GM23248 (cell line): ENCODE measurements around the gene IFI27L1. TPM values are rescaled to one million over a fixed set of nuclear protein-coding genes. Genes with fewer than 3 reads are reported as not detected.

Experiments
- DNase-seq: peaks from one replicate; pipeline ENCODE4 v3.0.0-alpha.2; 2015
- H2AFZ ChIP-seq: fragments of 200-600 bp; sonication (generic); 2 replicates; pipeline ENCODE4 v1.6.1; 2016; ENCODE audit warnings: antibody characterized with exemption
- H3F3A ChIP-seq: fragments of 200-600 bp; sonication (generic); 2 replicates; pipeline ENCODE4 v1.6.1; 2016; ENCODE audit warnings: mild to moderate bottlenecking, antibody characterized with exemption, mixed run types; ENCODE audit not compliant: insufficient read depth
- H3K27ac ChIP-seq: fragments of 200-600 bp; sonication (generic); 2 replicates; pipeline ENCODE4 v1.5.1; 2016; ENCODE audit warnings: mild to moderate bottlenecking
- H3K27me3 ChIP-seq: fragments of 200-600 bp; sonication (generic); replicated peaks from 2 replicates; pipeline ENCODE4 v1.6.1; 2016; ENCODE audit warnings: mild to moderate bottlenecking; ENCODE audit not compliant: insufficient read depth
- H3K36me3 ChIP-seq: fragments of 200-600 bp; sonication (generic); 2 replicates; pipeline ENCODE4 v1.6.1; 2016; ENCODE audit warnings: low read depth, mild to moderate bottlenecking
- H3K4me1 ChIP-seq: fragments of 200-600 bp; sonication (generic); 2 replicates; pipeline ENCODE4 v1.6.1; 2016; ENCODE audit warnings: mild to moderate bottlenecking; ENCODE audit not compliant: insufficient read depth
- H3K4me2 ChIP-seq: fragments of 200-600 bp; sonication (generic); one replicate; pipeline ENCODE4 v1.6.1; 2016; ENCODE audit warnings: mild to moderate bottlenecking; ENCODE audit not compliant: unreplicated experiment
- H3K4me3 ChIP-seq: fragments of 200-600 bp; sonication (generic); 2 replicates; pipeline ENCODE4 v1.5.1; 2016; ENCODE audit warnings: mild to moderate bottlenecking
- H3K79me2 ChIP-seq: fragments of 200-600 bp; sonication (generic); 2 replicates; pipeline ENCODE4 v1.6.1; 2016; ENCODE audit warnings: mild to moderate bottlenecking; ENCODE audit not compliant: insufficient read depth
- H3K9ac ChIP-seq: fragments of 200-600 bp; sonication (generic); 2 replicates; pipeline ENCODE4 v1.6.1; 2016; ENCODE audit warnings: mild to moderate bottlenecking
- H3K9me2 ChIP-seq: fragments of 200-600 bp; sonication (generic); 2 replicates; pipeline ENCODE4 v1.6.1; 2016; ENCODE audit warnings: mixed run types, mild to moderate bottlenecking, moderate library complexity; ENCODE audit not compliant: insufficient read depth
- H3K9me3 ChIP-seq: fragments of 200-600 bp; sonication (generic); one replicate; pipeline ENCODE4 v1.6.1; 2017; ENCODE audit warnings: low read depth
- H4K20me1 ChIP-seq: fragments of 200-600 bp; sonication (generic); 2 replicates; pipeline ENCODE4 v1.6.0; 2016; ENCODE audit not compliant: insufficient read depth
- EZH2 ChIP-seq: fragments of 200-600 bp; sonication (generic); IDR thresholded peaks from 2 replicates; pipeline ENCODE4 v1.6.1; 2018; ENCODE audit warnings: antibody characterized with exemption, mild to moderate bottlenecking; ENCODE audit not compliant: insufficient read depth, poor library complexity, severe bottlenecking
- EZH2phosphoT487 ChIP-seq: fragments of 200-600 bp; sonication (generic); IDR thresholded peaks from 2 replicates; pipeline ENCODE4 v1.6.1; 2018; ENCODE audit warnings: antibody characterized with exemption, moderate library complexity, mild to moderate bottlenecking, low read depth; ENCODE audit not compliant: insufficient read depth
- WGBS, 2 experiments: methylation state at CpG; one replicate each; pipeline ENCODE4 v1.1.6; 2015 to 2017; ENCODE audit warnings: low lambda C conversion rate in 2 of 2, low coverage in 1 of 2; ENCODE audit errors: missing lambda C conversion rate in 2 of 2; 5-methylcytosine and 5-hydroxymethylcytosine counted together
- in situ Hi-C: fragments of 300-500 bp; cut with MboI; formaldehyde crosslinking; loops from 2 replicates; pipeline ENCODE4 v1.15.0; 2020
- polyA plus RNA-seq: library from polyadenylated mRNA; unstranded; fragments of >200 nt; fragmentation: Nextera tagmentation; extraction: Ambion mirVana; gene quantifications from 2 replicates; pipeline ENCODE4 v1.2.1, GENCODE V29; 2016
- total RNA-seq: library from RNA; depleted of rRNA; stranded (reverse); fragments of >200 nt; shearing (Covaris generic); gene quantifications from 2 replicates; pipeline ENCODE4 v1.2.3, GENCODE V29; 2014

Gene IFI27L1
- total and polyA plus RNA-seq, 2 experiments from 2014 or later, result 13.5 to 32.6 TPM

GRCh38 chr14:94124582-94125377 lies 43.7 kb downstream of the IFI27L1 start:
- H3K9me3 ChIP-seq, result no peaks in the 10 kb centered on the region
- in situ Hi-C loops, result loop anchor here (25.0 kb wide), 1 partner anchor 462 kb away; no protein-coding TSS in a partner anchor
- H2AFZ ChIP-seq, result no peak overlapping the region
- no peaks in the 10 kb centered on the region for H3K9me2 ChIP-seq
- H3K27ac ChIP-seq, result no peak overlapping the region
- H3K4me2 ChIP-seq, result no peak overlapping the region
- peaks cover 12% of the 10 kb centered on the region for H3F3A ChIP-seq
- H3K27me3 ChIP-seq, result no peaks in the 10 kb centered on the region
- H3K4me1 ChIP-seq, result peaks cover 20% of the 10 kb centered on the region
- 82 to 83% methylated on average over 9 of the region's 9 CpGs for WGBS, 2 experiments
- H4K20me1 ChIP-seq, result no peaks in the 10 kb centered on the region
- no peak for DNase-seq
- peaks cover 6% of the 10 kb centered on the region; the same call in 1 of the 2 replicates for H3K79me2 ChIP-seq
- H3K9ac ChIP-seq, result no peak overlapping the region
- TF ChIP-seq EZH2 (no peak), EZH2phosphoT487 (no peak)
- H3K36me3 ChIP-seq, result no peaks in the 10 kb centered on the region
- no peak overlapping the region for H3K4me3 ChIP-seq

GRCh38 chr14:94125659-94126418 lies 44.7 kb downstream of the IFI27L1 start:
- Histone ChIP-seq H3K4me2 (no peak overlapping the region), H2AFZ (no peak overlapping the region), H3K27me3 (no peaks in the 10 kb centered on the region), H4K20me1 (no peaks in the 10 kb centered on the region), H3K36me3 (no peaks in the 10 kb centered on the region), H3F3A (peaks cover 18% of the 10 kb centered on the region), H3K4me1 (peaks cover 16% of the 10 kb centered on the region), H3K9me2 (no peaks in the 10 kb centered on the region), H3K4me3 (no peak overlapping the region), H3K27ac (no peak overlapping the region), H3K9ac (no peak overlapping the region), H3K79me2 (peaks cover 6% of the 10 kb centered on the region; the same call in 1 of the 2 replicates), H3K9me3 (no peaks in the 10 kb centered on the region)
- TF ChIP-seq EZH2phosphoT487 (no peak), EZH2 (no peak)
- in situ Hi-C loops, result loop anchor here (25.0 kb wide), 1 partner anchor 464 kb away; no protein-coding TSS in a partner anchor
- WGBS, 2 experiments, result 87 to 89% methylated on average over 6 of the region's 6 CpGs
- DNase-seq, result no peak

GRCh38 chr14:94126419-94126677 lies 45.2 kb downstream of the IFI27L1 start:
- Histone ChIP-seq H3K4me3 (no peak overlapping the region), H3K27ac (no peak overlapping the region), H2AFZ (no peak overlapping the region), H3K9me3 (no peaks in the 10 kb centered on the region), H3K4me1 (peaks cover 11% of the 10 kb centered on the region), H3K9me2 (no peaks in the 10 kb centered on the region), H3K27me3 (no peaks in the 10 kb centered on the region), H3K36me3 (no peaks in the 10 kb centered on the region), H3K9ac (no peak overlapping the region), H4K20me1 (no peaks in the 10 kb centered on the region), H3K4me2 (no peak overlapping the region), H3F3A (peaks cover 14% of the 10 kb centered on the region), H3K79me2 (peaks cover 6% of the 10 kb centered on the region; the same call in 1 of the 2 replicates)
- no peak for TF ChIP-seq EZH2phosphoT487
- no peak for TF ChIP-seq EZH2
- no peak for DNase-seq
- in situ Hi-C loops, result loop anchor here (25.0 kb wide), 1 partner anchor 464 kb away; no protein-coding TSS in a partner anchor
- WGBS, 2 experiments, result 85 to 94% methylated on average over 1 of the region's 1 CpG

- Histone ChIP-seq H3K4me2 (no peak overlapping the region), H3K9me3 (no peaks in the 10 kb centered on the region), H3F3A (peaks cover 9% of the 10 kb centered on the region; the same call in 1 of the 2 replicates), H3K79me2 (peaks cover 6% of the 10 kb centered on the region; the same call in 1 of the 2 replicates), H2AFZ (no peak overlapping the region), H3K27ac (no peak overlapping the region), H3K36me3 (no peaks in the 10 kb centered on the region), H4K20me1 (no peaks in the 10 kb centered on the region), H3K27me3 (no peaks in the 10 kb centered on the region), H3K9ac (no peak overlapping the region), H3K9me2 (no peaks in the 10 kb centered on the region), H3K4me3 (no peak overlapping the region), H3K4me1 (peaks cover 6% of the 10 kb centered on the region)
- in situ Hi-C loops, result loop anchor here (25.0 kb wide), 1 partner anchor 464 kb away; no protein-coding TSS in a partner anchor
- WGBS, 2 experiments, result 89 to 91% methylated on average over 5 of the region's 5 CpGs
- no peak for TF ChIP-seq EZH2phosphoT487
- no peak for TF ChIP-seq EZH2
- DNase-seq, result no peak
Observed at GRCh38 chr14:94126800-94127199, 45.7 kb downstream of the IFI27L1 start.
